GM12878 (cell line): ENCODE measurements around the gene MLKL. TPM values are rescaled to one million over a fixed set of nuclear protein-coding genes. Genes with fewer than 3 reads are reported as not detected.

Experiments
- ATAC-seq: fragments of 200-7000 bp; cut with Tn5 transposase; 3 replicates; pipeline ENCODE4 v1.9.1; 2020; ENCODE audit warnings: mild to moderate bottlenecking, moderate library complexity
- BruUV-seq: library from RNA; stranded (reverse); fragments of 400-500 nt; replicated peaks from 2 replicates; lab custom pipeline; 2021; lab: Mats Ljungman, UMichigan
- CTCF ChIA-PET: fragments of 300-600 bp; sonication (Branson Sonifier 250); formaldehyde crosslinking; extraction: SDS; loops from one replicate; lab custom pipeline; 2021; ENCODE audit warnings: inconsistent platforms; lab: Yijun Ruan, JAX
- POLR2A ChIA-PET: fragments of 350-600 bp; formaldehyde crosslinking; extraction: SDS; loops from one replicate; lab custom pipeline; 2021; ENCODE audit warnings: inconsistent platforms; lab: Charles Lee
- RAD21 ChIA-PET: fragments of 300-600 bp; sonication (Branson Sonifier 250); formaldehyde crosslinking; loops from one replicate; lab custom pipeline; 2023; ENCODE audit warnings: antibody characterized with exemption; ENCODE audit not compliant: unreplicated experiment; lab: Charles Lee
- SMC1A ChIA-PET: fragments of 300-600 bp; sonication (Branson Sonifier 250); formaldehyde crosslinking; loops from one replicate; lab custom pipeline; 2023; ENCODE audit not compliant: unreplicated experiment, uncharacterized antibody; lab: Charles Lee
- DNase-seq: peaks from one replicate; pipeline ENCODE4 v3.0.0-alpha.2; 2011; ENCODE audit warnings: low read depth, low spot score
- FAIRE-seq: peaks from 3 replicates; lab custom pipeline; 2011; peaks lifted over from hg19 to GRCh38; lab: Jason Lieb, UNC
- H2AFZ ChIP-seq: 2 replicates; pipeline ENCODE4 v1.6.0; 2011; ENCODE audit warnings: low read depth, low read length, control low read depth; ENCODE audit not compliant: control insufficient read depth
- H3K27ac ChIP-seq: 2 replicates; pipeline ENCODE4 v1.5.1; 2011; ENCODE audit warnings: control low read depth; ENCODE audit not compliant: control insufficient read depth, insufficient read depth
- H3K27me3 ChIP-seq, 2 experiments: replicated peaks in 1 of 2; 2 replicates each; pipeline versions ENCODE4 v1.6.0 to v1.6.1; 2011; ENCODE audit warnings: low read length in 1 of 2; ENCODE audit not compliant: control insufficient read depth in 2 of 2, insufficient read depth in 2 of 2
- H3K36me3 ChIP-seq, 2 experiments: 2 replicates each; pipeline ENCODE4 v1.5.1; 2011; ENCODE audit warnings: low read length in 1 of 2; ENCODE audit not compliant: control insufficient read depth in 2 of 2, insufficient read depth in 2 of 2
- H3K4me1 ChIP-seq: 2 replicates; pipeline ENCODE4 v1.6.1; 2011; ENCODE audit warnings: mild to moderate bottlenecking, low read length, moderate library complexity, mixed read lengths; ENCODE audit not compliant: control insufficient read depth, insufficient read depth
- H3K4me2 ChIP-seq: 2 replicates; pipeline ENCODE4 v1.6.0; 2011; ENCODE audit warnings: control low read depth; ENCODE audit not compliant: control insufficient read depth, insufficient read depth
- H3K4me3 ChIP-seq: fragments of 200-600 bp; sonication (generic); 2 replicates; pipeline ENCODE4 v1.5.1; 2016
- H3K79me2 ChIP-seq: 2 replicates; pipeline ENCODE4 v1.6.0; 2011; ENCODE audit warnings: low read length; ENCODE audit not compliant: control insufficient read depth, insufficient read depth
- H3K9ac ChIP-seq: 2 replicates; pipeline ENCODE4 v1.8.0; 2011; ENCODE audit warnings: low read length, control low read depth, mixed read lengths; ENCODE audit not compliant: control insufficient read depth, insufficient read depth
- H3K9me3 ChIP-seq: replicated peaks from 3 replicates; pipeline ENCODE4 v1.5.1; 2011; ENCODE audit warnings: mild to moderate bottlenecking, low read length; ENCODE audit not compliant: control insufficient read depth, insufficient read depth
- H4K20me1 ChIP-seq: 2 replicates; pipeline ENCODE4 v1.6.0; 2011; ENCODE audit not compliant: control insufficient read depth, insufficient read depth
- MEF2B ChIP-seq: fragments of 450-650 bp; IDR thresholded peaks from 2 replicates; pipeline ENCODE4 v1.6.1; 2018; ENCODE audit warnings: mild to moderate bottlenecking, moderate library complexity; ENCODE audit not compliant: partially characterized antibody, poor library complexity, severe bottlenecking
- MXI1 ChIP-seq: fragments of 150-350 bp; IDR thresholded peaks from 2 replicates; pipeline ENCODE4 v1.6.1; 2011; ENCODE audit warnings: low read depth, mild to moderate bottlenecking, inconsistent platforms, low read length, improper control_type of control experiment
- TARDBP ChIP-seq: IDR thresholded peaks from 2 replicates; pipeline ENCODE4 v1.6.1; 2016; ENCODE audit warnings: borderline replicate concordance
- WGBS: methylation state at CpG from one replicate; pipeline ENCODE4 v1.1.6; 2016; ENCODE audit warnings: low lambda C conversion rate; ENCODE audit not compliant: insufficient replicate concordance, insufficient coverage; ENCODE audit errors: missing lambda C conversion rate; 5-methylcytosine and 5-hydroxymethylcytosine counted together
- in situ Hi-C: fragments of 300-500 bp; cut with MboI; formaldehyde crosslinking; loops from 9 replicates; pipeline ENCODE4 v1.14.3; 2018; ENCODE audit warnings: mixed read lengths
- intact Hi-C: fragments of 100-400 bp; cut with micrococcal nuclease; formaldehyde crosslinking; loops from one replicate; pipeline ENCODE4 v1.14.2; 2022; ENCODE audit not compliant: unreplicated experiment
- polyA plus RNA-seq, 11 experiments: library from polyadenylated mRNA; depleted of rRNA in 4 of 11; unstranded in 6 of 11; stranded (reverse) in 5 of 11; fragments of >200 nt; fragmentation: Nextera tagmentation in 4 of 11; fragmentation: Illumina TruSeq in 1 of 11; extraction: Ambion mirVana in 4 of 11; extraction: Trizol in 1 of 11; gene quantifications; 1 replicate in 1 of 11; 2 replicates in 10 of 11; pipeline versions ENCODE4 v1.2.1 to v1.2.3, GENCODE V29; 2011 to 2016; ENCODE audit warnings: inconsistent platforms in 2 of 11, missing spikeins in 2 of 11, low read depth in 1 of 11
- total RNA-seq, 4 experiments: library from RNA; depleted of rRNA in 3 of 4; stranded (reverse); fragments of >200 nt in 3 of 4; fragmentation: Illumina TruSeq in 1 of 4; extraction: Trizol in 1 of 4; gene quantifications; 2 replicates each; pipeline versions ENCODE4 v1.2.1 to v1.2.3, GENCODE V29; 2013 to 2021
- TF ChIP-seq, protein P1 (sequence below): fragments of 450-650 bp; IDR thresholded peaks from 2 replicates; pipeline ENCODE4 v1.6.1; 2017; ENCODE audit warnings: mild to moderate bottlenecking, low read depth, inconsistent platforms; ENCODE audit not compliant: poor library complexity, severe bottlenecking
- TF ChIP-seq, protein P2 (sequence below): fragments of 450-650 bp; IDR thresholded peaks from 2 replicates; pipeline ENCODE4 v1.6.1; 2017; ENCODE audit warnings: antibody characterized with exemption, mild to moderate bottlenecking, moderate library complexity
- TF ChIP-seq, protein P3 (sequence below): IDR thresholded peaks from 2 replicates; pipeline ENCODE4 v1.6.1; 2012; ENCODE audit warnings: improper control_type of control experiment, low read depth, low read length; ENCODE audit not compliant: insufficient replicate concordance
- TF ChIP-seq, protein P4 (sequence below): IDR thresholded peaks from 2 replicates; pipeline ENCODE4 v1.6.1; 2011; ENCODE audit warnings: borderline replicate concordance, low read depth, mild to moderate bottlenecking, moderate library complexity, mixed read lengths, low read length; ENCODE audit not compliant: insufficient read depth; ENCODE audit errors: extremely low read length

MLKL gene
- total and polyA plus RNA-seq, 10 of the 15 experiments (the other 5 are each of a cell fraction or from before 2014, with no cell fraction given), result 3.8 to 14.5 (median 11.2) TPM

DNA sequence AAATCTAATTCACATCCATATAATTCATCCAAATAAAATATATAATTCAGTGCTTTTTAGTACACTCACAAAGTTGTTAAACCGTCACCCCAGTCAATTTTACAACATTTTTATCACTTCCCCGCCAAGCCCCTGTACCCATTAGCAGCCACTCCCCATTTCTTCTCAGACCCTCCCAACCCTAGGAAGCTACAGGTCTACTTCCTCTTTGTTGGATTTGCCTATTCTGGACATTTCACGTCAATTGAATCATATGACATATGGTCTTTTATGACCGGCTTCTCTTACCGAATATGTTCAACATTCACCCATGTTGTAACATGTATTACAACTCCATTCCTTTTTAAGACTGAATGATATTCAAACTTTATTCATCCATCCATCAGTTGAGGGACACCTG, 19.9 kb upstream of the MLKL start:
- DNase-seq (no peak), FAIRE-seq (no peak), ATAC-seq (no peak)
- Histone ChIP-seq H3K79me2 (no peaks in the 10 kb centered on the region), H3K36me3 (no peaks in the 10 kb centered on the region), H3K27ac (no peak overlapping the region), H3K27me3 (no peaks in the 10 kb centered on the region; a peak in 1 of 4 replicates), H4K20me1 (no peaks in the 10 kb centered on the region), H3K4me3 (no peak overlapping the region), H3K9ac (no peak overlapping the region), H3K9me3 (no peaks in the 10 kb centered on the region), H3K4me1 (no peaks in the 10 kb centered on the region), H3K4me2 (no peak overlapping the region), H2AFZ (no peak overlapping the region)
- intact Hi-C loops, result no loop called here
- SMC1A ChIA-PET, result no interaction called here
- 40% methylated on average over 5 of the region's 5 CpGs for WGBS
- in situ Hi-C loops, result no loop called here
- BruUV-seq, result no TSS peak
- CTCF ChIA-PET, result interaction anchor here (3.4 kb wide), 1 partner anchor 142 kb away, joined by 12 read pairs; no protein-coding TSS in a partner anchor
- POLR2A ChIA-PET, result no interaction called here
- RAD21 ChIA-PET, result interaction anchor here (1.8 kb wide), 1 partner anchor 389 kb away, joined by 3 read pairs; no protein-coding TSS in a partner anchor
- TF ChIP-seq TARDBP, result no peak
- no peak for TF ChIP-seq MXI1
- TF ChIP-seq, protein P1, sequence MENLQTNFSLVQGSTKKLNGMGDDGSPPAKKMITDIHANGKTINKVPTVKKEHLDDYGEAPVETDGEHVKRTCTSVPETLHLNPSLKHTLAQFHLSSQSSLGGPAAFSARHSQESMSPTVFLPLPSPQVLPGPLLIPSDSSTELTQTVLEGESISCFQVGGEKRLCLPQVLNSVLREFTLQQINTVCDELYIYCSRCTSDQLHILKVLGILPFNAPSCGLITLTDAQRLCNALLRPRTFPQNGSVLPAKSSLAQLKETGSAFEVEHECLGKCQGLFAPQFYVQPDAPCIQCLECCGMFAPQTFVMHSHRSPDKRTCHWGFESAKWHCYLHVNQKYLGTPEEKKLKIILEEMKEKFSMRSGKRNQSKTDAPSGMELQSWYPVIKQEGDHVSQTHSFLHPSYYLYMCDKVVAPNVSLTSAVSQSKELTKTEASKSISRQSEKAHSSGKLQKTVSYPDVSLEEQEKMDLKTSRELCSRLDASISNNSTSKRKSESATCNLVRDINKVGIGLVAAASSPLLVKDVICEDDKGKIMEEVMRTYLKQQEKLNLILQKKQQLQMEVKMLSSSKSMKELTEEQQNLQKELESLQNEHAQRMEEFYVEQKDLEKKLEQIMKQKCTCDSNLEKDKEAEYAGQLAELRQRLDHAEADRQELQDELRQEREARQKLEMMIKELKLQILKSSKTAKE, result no peak
- TF ChIP-seq, protein P2, sequence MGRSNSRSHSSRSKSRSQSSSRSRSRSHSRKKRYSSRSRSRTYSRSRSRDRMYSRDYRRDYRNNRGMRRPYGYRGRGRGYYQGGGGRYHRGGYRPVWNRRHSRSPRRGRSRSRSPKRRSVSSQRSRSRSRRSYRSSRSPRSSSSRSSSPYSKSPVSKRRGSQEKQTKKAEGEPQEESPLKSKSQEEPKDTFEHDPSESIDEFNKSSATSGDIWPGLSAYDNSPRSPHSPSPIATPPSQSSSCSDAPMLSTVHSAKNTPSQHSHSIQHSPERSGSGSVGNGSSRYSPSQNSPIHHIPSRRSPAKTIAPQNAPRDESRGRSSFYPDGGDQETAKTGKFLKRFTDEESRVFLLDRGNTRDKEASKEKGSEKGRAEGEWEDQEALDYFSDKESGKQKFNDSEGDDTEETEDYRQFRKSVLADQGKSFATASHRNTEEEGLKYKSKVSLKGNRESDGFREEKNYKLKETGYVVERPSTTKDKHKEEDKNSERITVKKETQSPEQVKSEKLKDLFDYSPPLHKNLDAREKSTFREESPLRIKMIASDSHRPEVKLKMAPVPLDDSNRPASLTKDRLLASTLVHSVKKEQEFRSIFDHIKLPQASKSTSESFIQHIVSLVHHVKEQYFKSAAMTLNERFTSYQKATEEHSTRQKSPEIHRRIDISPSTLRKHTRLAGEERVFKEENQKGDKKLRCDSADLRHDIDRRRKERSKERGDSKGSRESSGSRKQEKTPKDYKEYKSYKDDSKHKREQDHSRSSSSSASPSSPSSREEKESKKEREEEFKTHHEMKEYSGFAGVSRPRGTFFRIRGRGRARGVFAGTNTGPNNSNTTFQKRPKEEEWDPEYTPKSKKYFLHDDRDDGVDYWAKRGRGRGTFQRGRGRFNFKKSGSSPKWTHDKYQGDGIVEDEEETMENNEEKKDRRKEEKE, result no peak
- TF ChIP-seq, protein P3, sequence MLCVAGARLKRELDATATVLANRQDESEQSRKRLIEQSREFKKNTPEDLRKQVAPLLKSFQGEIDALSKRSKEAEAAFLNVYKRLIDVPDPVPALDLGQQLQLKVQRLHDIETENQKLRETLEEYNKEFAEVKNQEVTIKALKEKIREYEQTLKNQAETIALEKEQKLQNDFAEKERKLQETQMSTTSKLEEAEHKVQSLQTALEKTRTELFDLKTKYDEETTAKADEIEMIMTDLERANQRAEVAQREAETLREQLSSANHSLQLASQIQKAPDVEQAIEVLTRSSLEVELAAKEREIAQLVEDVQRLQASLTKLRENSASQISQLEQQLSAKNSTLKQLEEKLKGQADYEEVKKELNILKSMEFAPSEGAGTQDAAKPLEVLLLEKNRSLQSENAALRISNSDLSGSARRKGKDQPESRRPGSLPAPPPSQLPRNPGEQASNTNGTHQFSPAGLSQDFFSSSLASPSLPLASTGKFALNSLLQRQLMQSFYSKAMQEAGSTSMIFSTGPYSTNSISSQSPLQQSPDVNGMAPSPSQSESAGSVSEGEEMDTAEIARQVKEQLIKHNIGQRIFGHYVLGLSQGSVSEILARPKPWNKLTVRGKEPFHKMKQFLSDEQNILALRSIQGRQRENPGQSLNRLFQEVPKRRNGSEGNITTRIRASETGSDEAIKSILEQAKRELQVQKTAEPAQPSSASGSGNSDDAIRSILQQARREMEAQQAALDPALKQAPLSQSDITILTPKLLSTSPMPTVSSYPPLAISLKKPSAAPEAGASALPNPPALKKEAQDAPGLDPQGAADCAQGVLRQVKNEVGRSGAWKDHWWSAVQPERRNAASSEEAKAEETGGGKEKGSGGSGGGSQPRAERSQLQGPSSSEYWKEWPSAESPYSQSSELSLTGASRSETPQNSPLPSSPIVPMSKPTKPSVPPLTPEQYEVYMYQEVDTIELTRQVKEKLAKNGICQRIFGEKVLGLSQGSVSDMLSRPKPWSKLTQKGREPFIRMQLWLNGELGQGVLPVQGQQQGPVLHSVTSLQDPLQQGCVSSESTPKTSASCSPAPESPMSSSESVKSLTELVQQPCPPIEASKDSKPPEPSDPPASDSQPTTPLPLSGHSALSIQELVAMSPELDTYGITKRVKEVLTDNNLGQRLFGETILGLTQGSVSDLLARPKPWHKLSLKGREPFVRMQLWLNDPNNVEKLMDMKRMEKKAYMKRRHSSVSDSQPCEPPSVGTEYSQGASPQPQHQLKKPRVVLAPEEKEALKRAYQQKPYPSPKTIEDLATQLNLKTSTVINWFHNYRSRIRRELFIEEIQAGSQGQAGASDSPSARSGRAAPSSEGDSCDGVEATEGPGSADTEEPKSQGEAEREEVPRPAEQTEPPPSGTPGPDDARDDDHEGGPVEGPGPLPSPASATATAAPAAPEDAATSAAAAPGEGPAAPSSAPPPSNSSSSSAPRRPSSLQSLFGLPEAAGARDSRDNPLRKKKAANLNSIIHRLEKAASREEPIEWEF, result no peak
- TF ChIP-seq MEF2B, result no peak
- TF ChIP-seq, protein P4, sequence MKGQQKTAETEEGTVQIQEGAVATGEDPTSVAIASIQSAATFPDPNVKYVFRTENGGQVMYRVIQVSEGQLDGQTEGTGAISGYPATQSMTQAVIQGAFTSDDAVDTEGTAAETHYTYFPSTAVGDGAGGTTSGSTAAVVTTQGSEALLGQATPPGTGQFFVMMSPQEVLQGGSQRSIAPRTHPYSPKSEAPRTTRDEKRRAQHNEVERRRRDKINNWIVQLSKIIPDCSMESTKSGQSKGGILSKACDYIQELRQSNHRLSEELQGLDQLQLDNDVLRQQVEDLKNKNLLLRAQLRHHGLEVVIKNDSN, result no peak
